ENCODE data around the gene KCNIP4. TPM values are rescaled to one million over a fixed set of nuclear protein-coding genes. Genes with fewer than 3 reads are reported as not detected.
A peak's percentile ranks its signal among the peaks of the same experiment; 100 is the strongest.

The KCNIP4 gene
- total RNA-seq, 1 experiment from 2014 or later, result 0.91 TPM

DNA sequence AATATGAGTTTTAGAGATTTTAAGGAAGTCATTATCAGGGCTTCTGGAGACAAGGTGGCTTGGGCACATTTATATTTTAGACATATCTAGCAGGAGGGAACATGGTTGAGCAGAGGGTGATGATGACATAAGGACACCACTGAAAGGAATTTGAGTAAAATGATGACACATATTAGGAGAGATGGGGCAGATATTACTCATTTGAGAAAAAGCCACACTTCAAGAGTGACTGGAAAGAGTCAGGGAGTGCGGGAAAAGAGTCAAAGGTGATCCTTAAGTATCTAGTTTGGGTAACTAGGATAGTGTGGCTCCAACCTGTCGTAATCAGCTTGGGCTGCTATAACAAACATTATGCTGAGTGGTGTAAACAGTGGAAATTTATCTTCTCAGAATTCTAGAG is 870.6 kb downstream of the KCNIP4 start:
- intact Hi-C loops (cut with micrococcal nuclease), result no loop called here

DNA sequence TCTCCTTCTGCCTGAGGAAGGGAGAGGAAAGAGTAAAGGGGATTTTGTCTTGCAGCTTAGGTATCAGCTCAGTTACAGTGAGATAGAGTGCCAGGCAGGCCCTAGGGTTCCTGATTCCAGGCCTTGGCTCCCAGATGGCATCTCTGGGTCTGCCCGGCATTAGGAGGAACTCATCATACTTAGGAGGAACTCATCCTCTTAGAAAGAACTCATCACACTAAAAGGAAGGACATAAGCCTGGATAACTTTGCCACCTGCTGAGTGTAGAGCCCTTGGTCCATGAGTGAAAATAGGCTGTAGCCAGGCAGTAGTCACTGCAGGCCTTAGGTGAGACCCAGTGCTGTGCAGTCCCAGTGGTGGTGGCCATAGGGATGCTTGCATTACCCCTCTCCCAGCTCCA is 881.2 kb downstream of the KCNIP4 start:
- no peaks in the 10 kb centered on the region for H3K36me3 Mint-ChIP-seq (ENCODE audit: insufficient read depth, unreplicated experiment)
- H3K27me3 Mint-ChIP-seq (ENCODE audit: insufficient read depth, unreplicated experiment), result no peaks in the 10 kb centered on the region
- BruUV-seq (replicated peaks), result no TSS peak
- DNase-seq (ENCODE audit: unreplicated experiment), result no peak
- intact Hi-C loops (cut with micrococcal nuclease), result no loop called here
- no peak overlapping the region for H3K4me3 Mint-ChIP-seq (ENCODE audit: unreplicated experiment)
- no peaks in the 10 kb centered on the region for H3K4me1 Mint-ChIP-seq (ENCODE audit: insufficient read depth, unreplicated experiment)
- ChIA-PET POLR2A (no interaction called here), CTCF (no interaction called here)
- H3K27ac Mint-ChIP-seq (ENCODE audit: low read depth, unreplicated experiment), result no peak overlapping the region
- H3K9me3 Mint-ChIP-seq (ENCODE audit: unreplicated experiment), result no peaks in the 10 kb centered on the region
- TF ChIP-seq, protein P1, sequence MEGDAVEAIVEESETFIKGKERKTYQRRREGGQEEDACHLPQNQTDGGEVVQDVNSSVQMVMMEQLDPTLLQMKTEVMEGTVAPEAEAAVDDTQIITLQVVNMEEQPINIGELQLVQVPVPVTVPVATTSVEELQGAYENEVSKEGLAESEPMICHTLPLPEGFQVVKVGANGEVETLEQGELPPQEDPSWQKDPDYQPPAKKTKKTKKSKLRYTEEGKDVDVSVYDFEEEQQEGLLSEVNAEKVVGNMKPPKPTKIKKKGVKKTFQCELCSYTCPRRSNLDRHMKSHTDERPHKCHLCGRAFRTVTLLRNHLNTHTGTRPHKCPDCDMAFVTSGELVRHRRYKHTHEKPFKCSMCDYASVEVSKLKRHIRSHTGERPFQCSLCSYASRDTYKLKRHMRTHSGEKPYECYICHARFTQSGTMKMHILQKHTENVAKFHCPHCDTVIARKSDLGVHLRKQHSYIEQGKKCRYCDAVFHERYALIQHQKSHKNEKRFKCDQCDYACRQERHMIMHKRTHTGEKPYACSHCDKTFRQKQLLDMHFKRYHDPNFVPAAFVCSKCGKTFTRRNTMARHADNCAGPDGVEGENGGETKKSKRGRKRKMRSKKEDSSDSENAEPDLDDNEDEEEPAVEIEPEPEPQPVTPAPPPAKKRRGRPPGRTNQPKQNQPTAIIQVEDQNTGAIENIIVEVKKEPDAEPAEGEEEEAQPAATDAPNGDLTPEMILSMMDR (IDR thresholded peaks at IDR 0.05; ENCODE audit: unreplicated experiment), result no peak

More for the DNA sequence above, 870.6 kb downstream of the KCNIP4 start:
- no peaks in the 10 kb centered on the region for H3K27me3 Mint-ChIP-seq (ENCODE audit: insufficient read depth, unreplicated experiment)
- no peak overlapping the region for H3K27ac Mint-ChIP-seq (ENCODE audit: low read depth, unreplicated experiment)
- ChIA-PET POLR2A (no interaction called here), CTCF (interaction anchor here (0.5 to 0.6 kb wide), 2 partner anchors 305 to 389 kb away, joined by 3 to 6 read pairs; no protein-coding TSS in a partner anchor)
- H3K36me3 Mint-ChIP-seq (ENCODE audit: insufficient read depth, unreplicated experiment), result no peaks in the 10 kb centered on the region
- H3K4me3 Mint-ChIP-seq (ENCODE audit: unreplicated experiment), result no peak overlapping the region
- DNase-seq (ENCODE audit: unreplicated experiment), result peak; percentile 21
- no peaks in the 10 kb centered on the region for H3K4me1 Mint-ChIP-seq (ENCODE audit: insufficient read depth, unreplicated experiment)
- TF ChIP-seq, protein P1 (IDR thresholded peaks at IDR 0.05; ENCODE audit: unreplicated experiment), result no peak
- BruUV-seq (replicated peaks), result no TSS peak
- H3K9me3 Mint-ChIP-seq (ENCODE audit: unreplicated experiment), result peaks cover 13% of the 10 kb centered on the region

DNA sequence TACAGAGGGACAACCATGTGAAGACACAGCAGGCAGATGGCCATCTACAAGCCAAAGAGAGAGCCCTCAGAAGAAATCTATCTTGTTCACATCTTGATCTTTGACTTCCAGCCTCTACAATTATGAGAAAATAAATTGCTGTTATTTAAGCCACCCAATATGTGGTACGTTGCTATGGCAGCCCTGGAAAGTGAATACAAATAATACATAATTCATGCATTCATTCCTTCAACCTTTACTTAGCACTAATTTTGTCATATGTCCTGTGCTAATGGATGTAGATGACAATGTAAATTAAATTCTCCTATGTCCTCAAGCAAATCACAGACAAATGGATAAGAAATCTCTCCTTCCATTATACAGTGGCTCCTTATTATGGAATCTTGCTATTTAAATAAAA is 886.7 kb downstream of the KCNIP4 start:
- DNase-seq (ENCODE audit: unreplicated experiment), result no peak
- Mint-ChIP-seq H3K4me1 (ENCODE audit: insufficient read depth, unreplicated experiment) (no peaks in the 10 kb centered on the region), H3K4me3 (ENCODE audit: unreplicated experiment) (no peak overlapping the region), H3K27ac (ENCODE audit: low read depth, unreplicated experiment) (no peak overlapping the region), H3K27me3 (ENCODE audit: insufficient read depth, unreplicated experiment) (no peaks in the 10 kb centered on the region), H3K36me3 (ENCODE audit: insufficient read depth, unreplicated experiment) (no peaks in the 10 kb centered on the region), H3K9me3 (ENCODE audit: unreplicated experiment) (peaks cover 10% of the 10 kb centered on the region)
- intact Hi-C loops (cut with micrococcal nuclease), result no loop called here
- TF ChIP-seq, protein P1 (IDR thresholded peaks at IDR 0.05; ENCODE audit: unreplicated experiment), result no peak
- ChIA-PET POLR2A (no interaction called here), CTCF (no interaction called here)
- no TSS peak for BruUV-seq (replicated peaks)

DNA sequence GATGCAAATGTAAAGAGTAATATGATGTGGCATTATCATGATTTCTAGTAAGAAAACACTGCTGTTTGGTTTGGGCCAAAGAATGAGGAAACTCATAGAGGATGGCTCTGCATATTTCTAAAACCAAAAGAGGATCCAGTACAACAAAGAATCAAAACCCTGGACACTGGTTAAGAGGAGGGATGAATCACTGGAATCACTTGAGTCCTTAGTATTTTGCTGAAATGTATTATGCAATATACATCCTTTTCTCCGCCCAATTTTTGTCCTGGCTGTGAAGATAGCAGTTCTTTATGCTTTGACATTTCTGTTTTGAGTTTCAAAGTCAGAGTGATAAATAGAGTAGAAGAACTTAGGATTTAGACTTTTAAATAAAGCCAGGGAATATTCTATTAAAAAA is 902.4 kb downstream of the KCNIP4 start:
- Mint-ChIP-seq H3K27me3 (ENCODE audit: insufficient read depth, unreplicated experiment) (no peaks in the 10 kb centered on the region), H3K9me3 (ENCODE audit: unreplicated experiment) (no peaks in the 10 kb centered on the region), H3K27ac (ENCODE audit: low read depth, unreplicated experiment) (no peak overlapping the region), H3K4me3 (ENCODE audit: unreplicated experiment) (no peak overlapping the region), H3K4me1 (ENCODE audit: insufficient read depth, unreplicated experiment) (no peaks in the 10 kb centered on the region), H3K36me3 (ENCODE audit: insufficient read depth, unreplicated experiment) (no peaks in the 10 kb centered on the region)
- TF ChIP-seq, protein P1 (IDR thresholded peaks at IDR 0.05; ENCODE audit: unreplicated experiment), result no peak
- POLR2A ChIA-PET, result no interaction called here
- CTCF ChIA-PET, result no interaction called here
- intact Hi-C loops (cut with micrococcal nuclease), result no loop called here
- DNase-seq (ENCODE audit: unreplicated experiment), result peak; percentile 68
- BruUV-seq (replicated peaks), result no TSS peak
